EL (cell line): ENCODE measurements around the gene RASGRF2.
"Not testable (repeated sequence)": the region's sequence is repeated elsewhere in the genome, so short reads cannot be mapped to it uniquely, and the experiment has no call there.

Experiments
- DNase-seq: peaks from one replicate; pipeline ENCODE4 v3.0.0-alpha.2; 2016

Gene RASGRF2

GRCh38 chr5:81247441-81247972 lies 287.3 kb downstream of the RASGRF2 start:
- peak; percentile 49 for DNase-seq

- no peak for DNase-seq
These were observed 289.1 kb downstream of the RASGRF2 start for GRCh38 chr5:81249240-81249639.

GRCh38 chr5:81250004-81250403 lies 289.8 kb downstream of the RASGRF2 start:
- DNase-seq: no peak

GRCh38 chr5:81251922-81252321 lies 291.8 kb downstream of the RASGRF2 start:
- no peak for DNase-seq

GRCh38 chr5:81252904-81253303 lies 292.7 kb downstream of the RASGRF2 start:
- no peak for DNase-seq

- no peak for DNase-seq
These were observed 293.7 kb downstream of the RASGRF2 start for GRCh38 chr5:81253875-81254274.

- no peak for DNase-seq
These were observed 294.9 kb downstream of the RASGRF2 start for GRCh38 chr5:81254886-81255559.

GRCh38 chr5:81256766-81257165 lies 296.6 kb downstream of the RASGRF2 start:
- no peak for DNase-seq

GRCh38 chr5:81262796-81263195 lies 302.6 kb downstream of the RASGRF2 start:
- not testable (repeated sequence) for DNase-seq

- DNase-seq: no peak
These were observed 304.9 kb downstream of the RASGRF2 start for GRCh38 chr5:81265101-81265500.

GRCh38 chr5:81268521-81269196 lies 308.5 kb downstream of the RASGRF2 start:
- DNase-seq: peak; percentile 89

GRCh38 chr5:81269751-81270393 lies 309.7 kb downstream of the RASGRF2 start:
- no peak for DNase-seq

GRCh38 chr5:81270394-81271027 lies 310.3 kb downstream of the RASGRF2 start:
- DNase-seq: not testable (repeated sequence)
